ENCODE measurements around the gene AQP6.
"Not testable (repeated sequence)": the region's sequence is repeated elsewhere in the genome, so short reads cannot be mapped to it uniquely, and the experiment has no call there.

The AQP6 gene

GRCh38 chr12:49989400-49989799, 16.7 kb downstream of the AQP6 start:
- not testable (repeated sequence) for DNase-seq (ENCODE audit: low read depth, low spot score)

- DNase-seq (ENCODE audit: low read depth, low spot score): no peak
These were observed 17.5 kb downstream of the AQP6 start for GRCh38 chr12:49990273-49990672.

- no peak for DNase-seq (ENCODE audit: low read depth, low spot score)
These were observed 25.7 kb downstream of the AQP6 start for GRCh38 chr12:49998453-49998852.

GRCh38 chr12:50003595-50003994, 30.8 kb downstream of the AQP6 start:
- peak; percentile 81 for DNase-seq (ENCODE audit: low read depth, low spot score)

- DNase-seq (ENCODE audit: low read depth, low spot score): no peak
These were observed 31.9 kb downstream of the AQP6 start for GRCh38 chr12:50004696-50005095.

GRCh38 chr12:50005175-50005574, 32.4 kb downstream of the AQP6 start:
- DNase-seq (ENCODE audit: low read depth, low spot score): no peak

GRCh38 chr12:50006280-50006679, 33.5 kb downstream of the AQP6 start:
- DNase-seq (ENCODE audit: low read depth, low spot score): no peak

- DNase-seq (ENCODE audit: low read depth, low spot score): peak; percentile 46
These were observed 34.2 kb downstream of the AQP6 start for GRCh38 chr12:50006754-50007442.

GRCh38 chr12:50013361-50014147, 40.8 kb downstream of the AQP6 start:
- DNase-seq (ENCODE audit: low read depth, low spot score): peak; percentile 36

GRCh38 chr12:50014342-50014741, 41.6 kb downstream of the AQP6 start:
- no peak for DNase-seq (ENCODE audit: low read depth, low spot score)

GRCh38 chr12:50016501-50017475, 44.0 kb downstream of the AQP6 start:
- peak; percentile 89 for DNase-seq (ENCODE audit: low read depth, low spot score)

- no peak for DNase-seq (ENCODE audit: low read depth, low spot score)
These were observed 44.9 kb downstream of the AQP6 start for GRCh38 chr12:50017641-50018040.

GRCh38 chr12:50018154-50018553, 45.4 kb downstream of the AQP6 start:
- DNase-seq (ENCODE audit: low read depth, low spot score): no peak

GRCh38 chr12:50018968-50019367, 46.2 kb downstream of the AQP6 start:
- no peak for DNase-seq (ENCODE audit: low read depth, low spot score)

GRCh38 chr12:50019524-50019923, 46.8 kb downstream of the AQP6 start:
- DNase-seq (ENCODE audit: low read depth, low spot score): no peak

- DNase-seq (ENCODE audit: low read depth, low spot score): no peak
These were observed 48.3 kb downstream of the AQP6 start for GRCh38 chr12:50021031-50021430.

- DNase-seq (ENCODE audit: low read depth, low spot score): no peak
These were observed 50.2 kb downstream of the AQP6 start for GRCh38 chr12:50022903-50023302.

- DNase-seq (ENCODE audit: low read depth, low spot score): no peak
These were observed 51.5 kb downstream of the AQP6 start for GRCh38 chr12:50024227-50024626.

GRCh38 chr12:50024805-50025186, 52.0 kb downstream of the AQP6 start:
- no peak for DNase-seq (ENCODE audit: low read depth, low spot score)

GRCh38 chr12:50025187-50026059, 52.7 kb downstream of the AQP6 start, which contains the start of gene RACGAP1:
Gene RACGAP1, minus strand, starts transcription at chr12:50025494. Its CDS starts 8,779 bp downstream, at chr12:50016715.
- DNase-seq (ENCODE audit: low read depth, low spot score): peak; percentile 99

- no peak for DNase-seq (ENCODE audit: low read depth, low spot score)
These were observed 53.9 kb downstream of the AQP6 start for GRCh38 chr12:50026691-50027090.
